Measurements from ENCODE around the gene IAH1.

IAH1 gene

GRCh38 chr2:9535177-9535576 is 60.8 kb downstream of the IAH1 start:
- DNase-seq = no peak

GRCh38 chr2:9536504-9536903 is 62.2 kb downstream of the IAH1 start:
- DNase-seq = no peak

GRCh38 chr2:9538000-9538507 is 63.7 kb downstream of the IAH1 start:
- DNase-seq = no peak
